Endothelial cell (in vitro differentiated cells): Measurements from ENCODE around the gene INPPL1. TPM values are rescaled to one million over a fixed set of nuclear protein-coding genes. Genes with fewer than 3 reads are reported as not detected.

Experiments
- DNase-seq: peaks from one replicate; pipeline ENCODE4 v3.0.0; 2021; ENCODE audit warnings: low spot score
- H3K27ac Mint-ChIP-seq: one replicate; pipeline ENCODE4 v1.8.0; 2021; ENCODE audit warnings: mixed read lengths, inconsistent platforms; ENCODE audit not compliant: unreplicated experiment
- H3K27me3 Mint-ChIP-seq: one replicate; pipeline ENCODE4 v1.8.0; 2021; ENCODE audit warnings: mild to moderate bottlenecking, moderate library complexity, mixed read lengths, inconsistent platforms; ENCODE audit not compliant: unreplicated experiment
- H3K36me3 Mint-ChIP-seq: one replicate; pipeline ENCODE4 v1.8.0; 2021; ENCODE audit warnings: mild to moderate bottlenecking, low read depth, mixed read lengths, inconsistent platforms; ENCODE audit not compliant: unreplicated experiment
- H3K4me1 Mint-ChIP-seq: one replicate; pipeline ENCODE4 v1.8.0; 2021; ENCODE audit warnings: mild to moderate bottlenecking, mixed read lengths, inconsistent platforms; ENCODE audit not compliant: unreplicated experiment
- H3K4me3 Mint-ChIP-seq: one replicate; pipeline ENCODE4 v1.8.0; 2021; ENCODE audit warnings: mild to moderate bottlenecking, mixed read lengths, inconsistent platforms; ENCODE audit not compliant: unreplicated experiment
- H3K9me3 Mint-ChIP-seq: one replicate; pipeline ENCODE4 v1.8.0; 2021; ENCODE audit warnings: mixed read lengths, inconsistent platforms; ENCODE audit not compliant: unreplicated experiment
- total RNA-seq: library from RNA; stranded (reverse); fragmentation: NEBNext Ultra II Directional; extraction: Animal tissue kit (Norgen Biotek cat#: 25700); gene quantifications from one replicate; pipeline ENCODE4 v1.2.1, GENCODE V29; 2021; ENCODE audit not compliant: unreplicated experiment
- TF ChIP-seq, protein P1 (sequence below): fragments of 200-600 bp; sonication (generic); IDR thresholded peaks from one replicate; pipeline ENCODE4 v1.5.0; 2021; ENCODE audit warnings: antibody characterized with exemption; ENCODE audit not compliant: unreplicated experiment

INPPL1 gene
- total RNA-seq, 1 donor from 2014 or later, result 168 TPM

GRCh38 chr11:72283947-72284346 lies 59.4 kb downstream of the INPPL1 start:
- TF ChIP-seq, protein P1, sequence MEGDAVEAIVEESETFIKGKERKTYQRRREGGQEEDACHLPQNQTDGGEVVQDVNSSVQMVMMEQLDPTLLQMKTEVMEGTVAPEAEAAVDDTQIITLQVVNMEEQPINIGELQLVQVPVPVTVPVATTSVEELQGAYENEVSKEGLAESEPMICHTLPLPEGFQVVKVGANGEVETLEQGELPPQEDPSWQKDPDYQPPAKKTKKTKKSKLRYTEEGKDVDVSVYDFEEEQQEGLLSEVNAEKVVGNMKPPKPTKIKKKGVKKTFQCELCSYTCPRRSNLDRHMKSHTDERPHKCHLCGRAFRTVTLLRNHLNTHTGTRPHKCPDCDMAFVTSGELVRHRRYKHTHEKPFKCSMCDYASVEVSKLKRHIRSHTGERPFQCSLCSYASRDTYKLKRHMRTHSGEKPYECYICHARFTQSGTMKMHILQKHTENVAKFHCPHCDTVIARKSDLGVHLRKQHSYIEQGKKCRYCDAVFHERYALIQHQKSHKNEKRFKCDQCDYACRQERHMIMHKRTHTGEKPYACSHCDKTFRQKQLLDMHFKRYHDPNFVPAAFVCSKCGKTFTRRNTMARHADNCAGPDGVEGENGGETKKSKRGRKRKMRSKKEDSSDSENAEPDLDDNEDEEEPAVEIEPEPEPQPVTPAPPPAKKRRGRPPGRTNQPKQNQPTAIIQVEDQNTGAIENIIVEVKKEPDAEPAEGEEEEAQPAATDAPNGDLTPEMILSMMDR, result no peak
- H3K27me3 Mint-ChIP-seq, result peaks cover 4% of the 10 kb centered on the region

DNA sequence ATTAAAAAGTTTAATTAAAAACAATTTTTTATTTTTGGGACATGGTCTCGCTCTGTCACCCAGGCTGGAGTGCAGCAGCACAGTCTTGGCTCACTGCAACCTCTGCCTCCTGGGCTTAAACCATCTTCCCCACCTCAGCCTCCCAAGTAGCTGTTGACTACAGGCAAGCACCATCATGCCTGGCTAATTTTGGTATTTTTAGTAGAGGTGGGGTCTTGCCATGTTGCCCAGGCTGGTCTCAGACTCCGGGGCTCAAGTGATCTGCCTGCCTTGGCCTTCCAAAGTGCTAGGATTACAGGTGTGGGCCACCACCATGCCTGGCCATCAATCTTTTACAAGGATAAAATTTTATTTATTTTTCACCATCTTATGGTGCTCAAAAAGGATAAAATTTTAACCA lies 62.7 kb downstream of the INPPL1 start:
- TF ChIP-seq, protein P1, result no peak
- no peaks in the 10 kb centered on the region for H3K27me3 Mint-ChIP-seq
- no peaks in the 10 kb centered on the region for H3K9me3 Mint-ChIP-seq
- DNase-seq, result no peak
- no peaks in the 10 kb centered on the region for H3K36me3 Mint-ChIP-seq
- no peak overlapping the region for H3K27ac Mint-ChIP-seq
- H3K4me1 Mint-ChIP-seq, result peaks cover 3% of the 10 kb centered on the region
- H3K4me3 Mint-ChIP-seq, result no peak overlapping the region

More at GRCh38 chr11:72283947-72284346, 59.4 kb downstream of the INPPL1 start:
- Mint-ChIP-seq H3K36me3 (no peaks in the 10 kb centered on the region), H3K4me3 (no peak overlapping the region), H3K4me1 (peaks cover 3% of the 10 kb centered on the region), H3K9me3 (no peaks in the 10 kb centered on the region), H3K27ac (no peak overlapping the region)
- no peak for DNase-seq

Other genes with a start within 250 kb of the INPPL1 start
- 17.7 TPM for gene IL18BP, start 225.9 kb upstream of the INPPL1 start, total RNA-seq
- 173 TPM for gene NUMA1, start 144.2 kb upstream of the INPPL1 start, total RNA-seq
- 5.8 TPM for gene LRRC51, start 143.9 kb upstream of the INPPL1 start, total RNA-seq
- gene LAMTOR1, start 121.5 kb upstream of the INPPL1 start, total RNA-seq, result 105 TPM
- not detected for gene TOMT, start 118.8 kb upstream of the INPPL1 start, total RNA-seq
- gene ANAPC15, start 112.1 kb upstream of the INPPL1 start, total RNA-seq, result 36.5 TPM
- not detected for gene FOLR3, start 89.0 kb upstream of the INPPL1 start, total RNA-seq
- not detected for gene FOLR1, start 32.6 kb upstream of the INPPL1 start, total RNA-seq
- gene FOLR2, start 8.0 kb upstream of the INPPL1 start, total RNA-seq, result not detected
- gene PHOX2A, start 19.4 kb downstream of the INPPL1 start, total RNA-seq, result not detected
- gene CLPB, start 209.8 kb downstream of the INPPL1 start, total RNA-seq, result 23.2 TPM